ENCODE measurements around the gene MARVELD1. TPM values are rescaled to one million over a fixed set of nuclear protein-coding genes. Genes with fewer than 3 reads are reported as not detected.
A peak's percentile ranks its signal among the peaks of the same experiment; 100 is the strongest.

MARVELD1 gene
- total RNA-seq, 2 experiments from 2014 or later = 2.7 to 3.4 TPM

DNA sequence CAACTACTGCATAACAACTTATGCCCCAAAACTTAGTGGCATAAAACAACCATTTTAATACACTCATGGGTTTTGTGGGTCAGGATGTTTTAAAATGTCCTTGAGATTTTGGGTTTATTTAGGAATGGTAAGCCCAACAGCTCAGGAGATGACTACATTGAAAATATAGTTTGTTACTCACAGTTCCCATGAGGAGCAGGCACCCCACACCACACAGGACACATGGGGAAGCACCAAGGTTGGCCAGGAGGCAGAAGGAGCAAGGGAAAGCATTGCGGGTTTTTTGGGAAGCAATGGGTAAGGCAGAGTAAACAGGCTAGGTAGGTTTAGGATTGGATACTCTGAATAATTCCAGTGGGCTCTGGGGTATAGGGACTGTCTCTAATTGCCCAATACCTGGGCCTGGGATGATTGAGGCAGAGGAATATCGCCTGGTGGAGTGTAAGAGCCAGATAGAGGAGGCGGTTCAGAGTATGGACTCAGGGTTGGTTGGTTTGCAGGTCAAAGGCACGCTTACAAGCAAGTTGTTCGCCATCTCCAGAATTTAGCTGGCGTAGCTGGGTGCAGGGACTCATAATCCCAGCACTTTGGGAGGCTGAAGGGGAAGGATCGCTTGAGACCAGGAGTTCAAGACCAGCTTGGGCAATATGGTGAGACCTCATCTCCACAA lies 10.0 kb upstream of the MARVELD1 start:
- Mint-ChIP-seq H3K9me3 (no peaks in the 10 kb centered on the region), H3K27ac (no peak overlapping the region), H3K4me1 (ENCODE audit: low read depth) (no peaks in the 10 kb centered on the region), H3K27me3 (ENCODE audit: low read depth) (peaks cover 6% of the 10 kb centered on the region), H3K4me3 (no peak overlapping the region), H3K36me3 (ENCODE audit: low read depth) (no peaks in the 10 kb centered on the region)
- CTCF ChIA-PET = interaction anchor here (0.6 to 6.3 kb wide), 7 partner anchors 12 to 328 kb away, joined by 3 to 178 read pairs (median 4); partner anchors contain the start of genes AVPI1 and ZFYVE27
- intact Hi-C loops (cut with micrococcal nuclease) = loop anchor here (10.0 kb wide), 1 partner anchor 81 kb away; no protein-coding TSS in a partner anchor
- no peak for DNase-seq

DNA sequence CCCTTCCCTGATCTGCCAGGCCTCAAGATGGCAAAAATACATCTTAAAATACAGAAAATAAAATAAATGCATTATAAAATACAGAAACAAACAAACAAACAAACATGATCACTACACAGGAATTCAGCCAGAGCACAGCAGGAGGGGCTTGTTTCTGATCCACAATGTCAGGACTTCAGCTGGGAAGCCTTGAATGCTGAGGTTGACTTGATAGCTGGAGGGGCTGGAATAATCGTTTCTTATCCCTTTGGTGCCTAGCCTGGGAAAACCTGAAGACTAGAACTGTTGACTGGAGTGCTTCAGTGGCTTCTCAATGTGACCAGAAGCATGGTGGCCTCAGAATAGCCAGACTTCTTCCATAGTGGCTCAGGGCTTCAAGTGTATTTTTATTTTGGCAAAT lies 9.2 kb upstream of the MARVELD1 start:
- CTCF ChIA-PET = interaction anchor here (3.4 to 6.3 kb wide), 3 partner anchors 13 to 25 kb away, joined by 18 to 178 read pairs (median 33); partner anchors contain the start of genes AVPI1 and ZFYVE27
- intact Hi-C loops (cut with micrococcal nuclease) = loop anchor here (10.0 kb wide), 1 partner anchor 80 kb away; no protein-coding TSS in a partner anchor

DNA sequence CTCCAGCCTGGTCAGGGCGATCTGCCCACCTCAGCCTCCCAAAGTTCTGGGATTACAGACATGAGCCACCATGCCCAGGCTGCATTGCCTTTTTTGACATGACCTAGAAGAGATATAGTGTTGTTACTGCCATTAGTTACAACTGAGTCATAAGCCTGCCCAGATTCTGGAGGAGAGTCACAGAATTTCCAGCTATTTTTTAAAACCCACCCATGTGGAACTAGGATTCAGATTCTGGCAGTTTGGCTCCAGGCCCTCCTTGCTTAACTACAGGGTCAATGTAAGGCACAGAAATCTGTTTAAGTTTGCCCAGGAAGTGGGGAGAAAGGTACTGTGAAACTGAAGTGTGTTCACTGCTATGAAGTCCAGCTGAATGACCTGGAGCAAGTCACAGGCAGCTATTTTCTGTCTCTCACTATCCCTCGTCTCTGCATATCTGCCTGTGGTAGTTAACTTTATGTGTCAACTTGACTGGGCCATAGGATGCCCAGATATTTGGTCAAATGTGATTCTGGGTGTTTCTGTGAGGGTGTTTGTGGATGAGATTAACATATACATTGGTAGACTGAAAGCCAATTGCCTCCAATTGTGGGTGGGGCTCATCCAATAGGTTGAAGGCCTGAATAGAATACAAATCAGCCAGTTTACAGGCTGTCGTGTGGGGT lies 8.4 kb upstream of the MARVELD1 start:
- Mint-ChIP-seq H3K36me3 (ENCODE audit: low read depth) (no peaks in the 10 kb centered on the region), H3K27ac (no peak overlapping the region), H3K9me3 (no peaks in the 10 kb centered on the region), H3K4me3 (no peak overlapping the region), H3K4me1 (ENCODE audit: low read depth) (no peaks in the 10 kb centered on the region), H3K27me3 (ENCODE audit: low read depth) (peaks cover 15% of the 10 kb centered on the region)
- intact Hi-C loops (cut with micrococcal nuclease) = loop anchor here (10.0 kb wide), 1 partner anchor 80 kb away; no protein-coding TSS in a partner anchor
- DNase-seq = no peak
- CTCF ChIA-PET = interaction anchor here (0.8 to 6.3 kb wide), 3 partner anchors 21 to 164 kb away, joined by 3 to 178 read pairs (median 6); partner anchors contain the start of gene ZFYVE27

More for the DNA sequence above, 9.2 kb upstream of the MARVELD1 start:
- Mint-ChIP-seq H3K4me3 (no peak overlapping the region), H3K36me3 (ENCODE audit: low read depth) (no peaks in the 10 kb centered on the region), H3K4me1 (ENCODE audit: low read depth) (no peaks in the 10 kb centered on the region), H3K27ac (no peak overlapping the region), H3K27me3 (ENCODE audit: low read depth) (peaks cover 13% of the 10 kb centered on the region), H3K9me3 (no peaks in the 10 kb centered on the region)
- no peak for DNase-seq

DNA sequence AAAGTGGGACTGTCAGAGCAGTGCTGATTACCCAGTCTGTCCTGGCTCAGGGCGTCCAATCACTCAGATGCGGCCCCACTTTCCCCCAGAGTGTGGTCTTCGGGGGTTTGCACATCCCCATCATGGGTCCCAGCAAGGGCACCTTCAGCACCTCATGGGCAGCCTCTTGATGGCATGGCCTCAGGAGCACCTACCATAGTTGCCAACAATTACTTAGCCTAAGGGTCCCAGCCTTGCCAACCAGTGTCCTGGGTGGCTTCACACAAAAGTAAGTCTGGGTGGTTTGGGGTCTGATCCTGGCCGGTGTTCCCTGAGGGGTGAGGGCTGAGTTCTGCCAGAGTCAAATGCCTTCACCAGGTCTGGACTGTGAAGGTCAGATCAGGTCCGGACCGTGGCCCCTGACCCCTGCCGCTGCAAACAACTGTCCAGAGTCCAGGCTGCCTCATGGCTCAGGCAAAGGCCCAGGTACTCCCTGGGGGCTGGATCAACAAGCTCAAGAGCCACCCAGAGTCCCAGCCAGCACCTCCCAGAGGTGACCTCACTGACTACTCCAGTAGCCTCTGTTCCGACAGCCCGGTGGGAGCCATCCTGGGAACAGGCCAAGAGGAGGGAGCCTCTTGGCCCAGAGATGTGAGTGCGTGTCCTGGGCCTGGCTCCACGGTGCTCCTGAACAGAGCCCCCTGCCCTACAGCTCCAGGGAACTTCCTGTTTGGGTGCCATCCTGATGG lies 6.2 kb upstream of the MARVELD1 start:
- H3K4me1 Mint-ChIP-seq (ENCODE audit: low read depth) = no peaks in the 10 kb centered on the region
- H3K9me3 Mint-ChIP-seq = no peaks in the 10 kb centered on the region
- no peak for DNase-seq
- intact Hi-C loops (cut with micrococcal nuclease) = loop anchor here (10.0 kb wide), 1 partner anchor 78 kb away; no protein-coding TSS in a partner anchor
- no peaks in the 10 kb centered on the region for H3K36me3 Mint-ChIP-seq (ENCODE audit: low read depth)
- no peak overlapping the region for H3K4me3 Mint-ChIP-seq
- CTCF ChIA-PET = interaction anchor here (0.8 to 8.4 kb wide), 5 partner anchors 10 to 26 kb away, joined by 3 to 173 read pairs (median 14); partner anchors contain the start of genes AVPI1 and ZFYVE27
- H3K27ac Mint-ChIP-seq = no peak overlapping the region
- H3K27me3 Mint-ChIP-seq (ENCODE audit: low read depth) = peaks cover 21% of the 10 kb centered on the region

DNA sequence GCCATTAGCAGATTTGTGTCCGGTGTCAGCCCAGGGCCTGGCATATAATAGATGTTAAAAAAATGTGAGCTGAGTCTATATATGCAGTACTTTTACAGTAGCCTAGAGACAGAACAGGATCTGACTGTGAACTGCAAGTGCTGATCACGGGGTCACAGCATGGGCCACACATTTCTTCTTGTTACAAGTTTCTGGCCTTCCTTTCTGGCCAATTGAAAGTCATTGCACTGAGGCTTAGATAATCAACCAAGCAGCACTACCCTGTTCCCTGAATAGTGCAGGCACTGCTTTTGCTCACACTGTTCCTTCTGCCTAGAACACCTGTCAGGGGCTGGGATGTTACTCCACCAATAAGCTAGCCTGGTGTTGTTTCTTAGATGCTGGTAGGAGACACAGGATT lies 5.4 kb upstream of the MARVELD1 start:
- Mint-ChIP-seq H3K36me3 (ENCODE audit: low read depth) (no peaks in the 10 kb centered on the region), H3K4me1 (ENCODE audit: low read depth) (peaks cover 5% of the 10 kb centered on the region), H3K9me3 (no peaks in the 10 kb centered on the region), H3K27me3 (ENCODE audit: low read depth) (peaks cover 25% of the 10 kb centered on the region), H3K27ac (no peak overlapping the region), H3K4me3 (no peak overlapping the region)
- CTCF ChIA-PET = interaction anchor here (0.6 to 8.4 kb wide), 7 partner anchors 11 to 50 kb away, joined by 3 to 173 read pairs (median 12); partner anchors contain the start of genes AVPI1 and ZFYVE27
- DNase-seq = no peak
- intact Hi-C loops (cut with micrococcal nuclease) = loop anchor here (2.0 to 10.0 kb wide), 2 partner anchors 77 to 161 kb away; no protein-coding TSS in a partner anchor

DNA sequence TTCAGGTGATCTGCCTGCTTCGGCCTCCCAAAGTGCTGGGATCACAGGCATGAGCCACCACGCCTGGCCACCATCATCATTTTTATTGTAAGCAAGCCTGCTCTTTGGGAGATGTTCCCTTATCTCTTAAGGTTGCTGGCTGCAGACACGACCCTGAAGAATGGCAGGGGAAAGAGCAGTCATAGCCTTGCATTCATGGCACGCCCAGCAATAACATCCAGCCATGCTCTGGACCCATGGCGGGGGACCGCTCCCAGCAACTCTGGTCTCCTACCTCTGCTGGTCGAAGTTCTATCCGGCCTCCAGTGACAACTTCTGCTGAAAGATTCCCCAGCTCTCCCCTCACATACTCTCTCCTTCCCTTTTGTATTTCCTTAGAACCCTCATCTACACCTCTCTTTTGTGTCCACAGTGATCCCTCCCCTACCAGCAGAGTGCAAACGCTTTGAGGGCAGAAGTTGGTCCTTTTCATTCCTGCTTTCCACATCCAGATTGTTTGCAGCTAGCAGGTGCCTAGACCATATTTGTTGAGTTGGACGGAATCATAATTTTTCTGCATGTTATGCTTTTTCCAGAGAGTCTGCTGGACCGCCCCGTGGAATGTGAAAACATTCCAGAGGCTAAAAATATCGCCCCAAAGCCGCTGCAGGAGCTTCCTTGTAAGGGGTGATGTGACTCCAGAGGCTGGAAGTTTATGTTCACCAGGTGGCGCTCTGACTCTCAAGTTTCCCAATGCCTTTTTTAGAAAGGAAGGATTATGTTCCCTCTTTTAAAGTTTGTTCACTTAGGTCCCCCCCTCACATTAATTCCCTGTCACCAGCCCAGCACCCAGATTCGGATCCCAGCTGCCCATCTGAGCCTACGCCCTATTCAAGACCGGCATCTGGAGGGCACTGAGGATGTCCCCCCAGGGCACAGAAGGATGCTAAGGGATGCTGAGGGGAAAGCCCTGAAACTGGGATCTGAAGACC lies 4.3 kb upstream of the MARVELD1 start:
- no peaks in the 10 kb centered on the region for H3K9me3 Mint-ChIP-seq
- CTCF ChIA-PET = interaction anchor here (0.6 to 8.4 kb wide), 21 partner anchors 8 to 164 kb away, joined by 3 to 173 read pairs (median 4); partner anchors contain the start of genes AVPI1 and ZFYVE27
- DNase-seq = peak; percentile 68
- H3K36me3 Mint-ChIP-seq (ENCODE audit: low read depth) = no peaks in the 10 kb centered on the region
- H3K4me3 Mint-ChIP-seq = no peak overlapping the region
- intact Hi-C loops (cut with micrococcal nuclease) = loop anchor here (1.0 to 10.0 kb wide), 3 partner anchors 22 to 160 kb away; no protein-coding TSS in a partner anchor
- H3K27me3 Mint-ChIP-seq (ENCODE audit: low read depth) = peaks cover 25% of the 10 kb centered on the region
- H3K27ac Mint-ChIP-seq = no peak overlapping the region
- H3K4me1 Mint-ChIP-seq (ENCODE audit: low read depth) = peaks cover 6% of the 10 kb centered on the region

DNA sequence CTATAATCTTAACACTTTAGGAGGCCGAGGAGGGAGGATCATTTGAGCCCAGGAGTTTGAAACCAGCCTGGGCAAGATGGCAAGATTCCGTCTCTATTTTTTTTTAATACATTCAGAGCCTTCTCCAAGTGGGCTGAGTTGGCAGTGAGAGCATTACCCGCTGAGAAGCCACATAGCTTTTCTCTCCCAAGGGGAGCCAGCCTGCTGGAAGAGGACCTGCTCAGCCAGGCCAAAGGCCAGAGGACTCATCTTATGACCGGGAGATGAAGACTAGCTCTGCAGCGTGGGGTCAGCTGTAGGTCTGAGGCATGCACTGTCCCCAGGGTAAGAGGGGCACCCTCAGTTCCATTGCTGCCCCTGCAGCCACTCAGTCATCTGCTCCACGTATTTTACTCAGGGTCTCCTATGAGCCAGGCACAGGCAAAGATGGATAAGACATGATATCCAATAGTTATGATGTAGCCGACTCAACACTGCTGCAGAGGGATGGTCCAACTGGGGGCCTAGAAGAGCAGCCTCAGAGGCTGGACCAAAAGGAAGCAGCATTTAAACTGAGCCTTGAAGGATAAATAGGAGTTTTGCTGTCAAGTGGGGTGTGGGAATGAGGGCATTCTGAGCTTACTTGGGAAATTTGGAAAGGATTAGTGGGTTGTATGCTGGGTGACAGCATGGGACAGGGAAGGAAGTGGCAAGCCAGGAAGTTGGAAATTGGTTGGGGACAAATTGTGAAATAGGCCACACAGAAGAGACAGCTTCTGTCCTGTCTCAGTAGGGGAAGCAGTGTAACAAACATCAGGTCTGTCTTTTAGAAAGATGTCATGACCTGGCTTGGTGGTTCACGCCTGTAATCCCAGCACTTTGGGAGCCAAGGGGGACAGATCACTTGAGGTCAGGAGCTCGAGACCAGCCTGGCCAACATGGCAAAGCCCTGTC lies 1.6 kb upstream of the MARVELD1 start:
- Mint-ChIP-seq H3K27ac (no peak overlapping the region), H3K27me3 (ENCODE audit: low read depth) (peaks cover 25% of the 10 kb centered on the region), H3K4me3 (peak overlapping the region; percentile 28), H3K9me3 (no peaks in the 10 kb centered on the region), H3K4me1 (ENCODE audit: low read depth) (peaks cover 11% of the 10 kb centered on the region), H3K36me3 (ENCODE audit: low read depth) (no peaks in the 10 kb centered on the region)
- DNase-seq = no peak
- intact Hi-C loops (cut with micrococcal nuclease) = loop anchor here (5.0 kb wide), 1 partner anchor 315 kb away; no protein-coding TSS in a partner anchor
- CTCF ChIA-PET = interaction anchor here (0.6 to 8.4 kb wide), 7 partner anchors 10 to 134 kb away, joined by 3 to 173 read pairs (median 6); partner anchors contain the start of genes AVPI1 and ZFYVE27

DNA sequence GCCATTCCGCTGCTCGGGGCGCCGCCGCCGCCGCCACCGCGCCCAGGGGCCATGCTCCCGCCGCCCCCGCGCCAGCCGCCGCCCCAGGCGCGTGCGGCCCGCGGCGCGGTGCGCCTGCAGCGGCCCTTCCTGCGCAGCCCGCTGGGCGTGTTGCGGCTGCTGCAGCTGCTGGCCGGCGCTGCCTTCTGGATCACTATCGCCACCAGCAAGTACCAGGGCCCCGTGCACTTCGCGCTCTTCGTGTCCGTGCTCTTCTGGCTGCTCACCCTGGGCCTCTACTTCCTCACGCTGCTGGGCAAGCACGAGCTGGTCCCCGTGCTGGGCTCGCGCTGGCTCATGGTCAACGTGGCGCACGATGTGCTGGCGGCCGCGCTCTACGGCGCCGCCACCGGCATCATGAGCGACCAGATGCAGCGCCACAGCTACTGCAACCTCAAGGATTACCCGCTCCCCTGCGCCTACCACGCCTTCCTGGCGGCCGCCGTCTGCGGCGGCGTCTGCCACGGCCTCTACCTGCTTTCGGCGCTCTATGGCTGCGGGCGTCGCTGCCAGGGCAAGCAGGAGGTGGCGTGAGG lies 383 bp downstream of the MARVELD1 start:
- intact Hi-C loops (cut with micrococcal nuclease) = loop anchor here (1.0 to 5.0 kb wide), 2 partner anchors 27 to 313 kb away; partner anchors contain the start of gene AVPI1
- CTCF ChIA-PET = interaction anchor here (0.7 to 8.4 kb wide), 7 partner anchors 11 to 37 kb away, joined by 3 to 173 read pairs (median 4); partner anchors contain the start of genes AVPI1 and ZFYVE27

DNA sequence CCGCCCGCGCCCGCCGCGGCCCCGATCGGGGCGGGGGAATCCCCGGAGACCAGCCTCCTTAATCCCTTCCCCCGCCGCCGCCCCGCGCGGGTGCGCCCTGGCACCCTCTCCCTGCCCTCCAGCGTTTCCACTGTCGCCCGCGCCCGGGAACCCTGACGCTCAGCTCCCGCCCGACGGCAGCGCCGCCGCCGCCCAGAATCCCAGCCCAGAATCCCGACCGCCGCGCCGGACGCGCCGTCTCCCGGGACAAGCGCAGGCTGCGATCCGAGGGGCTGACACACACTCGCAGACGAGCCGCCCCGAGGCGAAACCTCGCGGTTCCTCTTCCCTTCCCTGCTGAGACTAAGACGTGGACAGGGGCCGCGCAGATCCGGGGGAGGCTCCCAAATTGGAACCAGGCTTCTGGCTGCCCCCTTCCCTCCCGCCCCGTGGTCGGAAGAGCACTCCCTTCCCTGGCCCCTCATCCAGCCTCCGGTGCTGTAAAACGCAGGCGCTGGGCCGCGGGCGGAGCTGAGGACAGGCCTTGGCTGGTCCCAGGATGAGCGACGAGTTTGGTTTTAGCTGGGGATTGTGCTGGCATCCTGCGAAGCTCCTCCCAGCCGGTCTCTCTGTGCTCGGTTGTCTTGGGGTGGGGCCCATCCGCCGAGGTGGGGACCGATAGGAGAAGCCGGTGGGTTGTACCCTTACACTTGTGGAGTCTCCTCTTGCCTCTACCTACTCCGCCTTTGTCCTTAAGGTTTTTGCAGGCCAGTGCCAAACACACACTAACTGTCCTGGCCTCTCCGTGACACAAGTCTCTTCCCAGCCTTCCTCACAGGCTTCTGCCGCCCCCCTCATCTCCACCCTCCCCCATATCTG lies 1.1 kb downstream of the MARVELD1 start:
- peak overlapping the region; percentile 94 for H3K4me3 Mint-ChIP-seq
- H3K27ac Mint-ChIP-seq = no peak overlapping the region
- peaks cover 11% of the 10 kb centered on the region for H3K27me3 Mint-ChIP-seq (ENCODE audit: low read depth)
- H3K36me3 Mint-ChIP-seq (ENCODE audit: low read depth) = no peaks in the 10 kb centered on the region
- intact Hi-C loops (cut with micrococcal nuclease) = loop anchor here (1.0 to 5.0 kb wide), 2 partner anchors 27 to 313 kb away; partner anchors contain the start of gene AVPI1
- peaks cover 11% of the 10 kb centered on the region for H3K4me1 Mint-ChIP-seq (ENCODE audit: low read depth)
- no peaks in the 10 kb centered on the region for H3K9me3 Mint-ChIP-seq
- peak; percentile 31 for DNase-seq
- CTCF ChIA-PET = interaction anchor here (1.1 to 8.4 kb wide), 6 partner anchors 10 to 38 kb away, joined by 3 to 173 read pairs (median 4); partner anchors contain the start of genes AVPI1 and ZFYVE27

More for the DNA sequence above, 383 bp downstream of the MARVELD1 start:
- Mint-ChIP-seq H3K4me3 (peak overlapping the region; percentile 94), H3K4me1 (ENCODE audit: low read depth) (peaks cover 11% of the 10 kb centered on the region), H3K27ac (no peak overlapping the region), H3K36me3 (ENCODE audit: low read depth) (no peaks in the 10 kb centered on the region), H3K9me3 (no peaks in the 10 kb centered on the region), H3K27me3 (ENCODE audit: low read depth) (peaks cover 18% of the 10 kb centered on the region)
- DNase-seq = peak; percentile 65

Data from activated naive CD4-positive, alpha-beta T cell treated with anti-CD3 and anti-CD28 coated beads for 36 hours (primary cell).